Omental fat pad (tissue), 4 donors: ENCODE results near the gene CCDC87. TPM values are rescaled to one million over a fixed set of nuclear protein-coding genes. Genes with fewer than 3 reads are reported as not detected.
A peak's percentile ranks its signal among the peaks of the same experiment; 100 is the strongest.
"Not testable (repeated sequence)": the region's sequence is repeated elsewhere in the genome, so short reads cannot be mapped to it uniquely, and the experiment has no call there.

Source experiments
- ATAC-seq: fragments of 150-250 bp; one replicate; pipeline ENCODE4 v1.9.1; 2016; ENCODE audit warnings: mild to moderate bottlenecking, moderate library complexity; ENCODE audit not compliant: low FRiP score
- DNase-seq: peaks from one replicate; pipeline ENCODE4 v3.0.0-alpha.2; 2019; ENCODE audit warnings: low spot score
- CTCF ChIP-seq, 3 donors: fragments of 450-650 bp; IDR thresholded peaks; one replicate each; pipeline ENCODE4 v1.5.1; 2016 to 2017; ENCODE audit warnings: antibody characterized with exemption in 3 of 3, mild to moderate bottlenecking in 3 of 3, moderate library complexity in 2 of 3
- total RNA-seq, 4 donors: library from RNA; depleted of rRNA; stranded (reverse); fragments of >200 nt; gene quantifications; one replicate each; pipeline ENCODE4 v1.1.0, GENCODE V29; 2016

The CCDC87 gene, protein sequence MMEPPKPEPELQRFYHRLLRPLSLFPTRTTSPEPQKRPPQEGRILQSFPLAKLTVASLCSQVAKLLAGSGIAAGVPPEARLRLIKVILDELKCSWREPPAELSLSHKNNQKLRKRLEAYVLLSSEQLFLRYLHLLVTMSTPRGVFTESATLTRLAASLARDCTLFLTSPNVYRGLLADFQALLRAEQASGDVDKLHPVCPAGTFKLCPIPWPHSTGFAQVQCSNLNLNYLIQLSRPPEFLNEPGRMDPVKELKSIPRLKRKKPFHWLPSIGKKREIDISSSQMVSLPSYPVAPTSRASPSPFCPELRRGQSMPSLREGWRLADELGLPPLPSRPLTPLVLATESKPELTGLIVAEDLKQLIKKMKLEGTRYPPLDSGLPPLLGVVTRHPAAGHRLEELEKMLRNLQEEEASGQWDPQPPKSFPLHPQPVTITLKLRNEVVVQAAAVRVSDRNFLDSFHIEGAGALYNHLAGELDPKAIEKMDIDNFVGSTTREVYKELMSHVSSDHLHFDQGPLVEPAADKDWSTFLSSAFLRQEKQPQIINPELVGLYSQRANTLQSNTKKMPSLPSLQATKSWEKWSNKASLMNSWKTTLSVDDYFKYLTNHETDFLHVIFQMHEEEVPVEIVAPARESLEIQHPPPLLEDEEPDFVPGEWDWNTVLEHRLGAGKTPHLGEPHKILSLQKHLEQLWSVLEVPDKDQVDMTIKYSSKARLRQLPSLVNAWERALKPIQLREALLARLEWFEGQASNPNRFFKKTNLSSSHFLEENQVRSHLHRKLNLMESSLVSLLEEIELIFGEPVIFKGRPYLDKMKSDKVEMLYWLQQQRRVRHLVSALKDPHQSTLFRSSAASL
- under 1 TPM in 2 of 4 donors, not detected in 2; 0.19 to 0.28 TPM for total RNA-seq

GRCh38 chr11:66592457-66593302 lies at the start of gene CCDC87, which contains the start of gene CCS:
Gene CCDC87, minus strand, starts transcription at chr11:66593063. Its CDS starts 48 bp downstream, at chr11:66593015.
Gene CCS, plus strand, starts transcription at chr11:66593185. Its CDS starts 77 bp downstream, at chr11:66593262.
- ATAC-seq (peak; percentile 98), DNase-seq (peak; percentile 97)
- peak in 2 of 3 donors; percentile 19 to 29 for TF ChIP-seq CTCF (IDR thresholded peaks at IDR 0.05)

GRCh38 chr11:66641834-66642233 lies 49.0 kb upstream of the CCDC87 start:
- no peak for ATAC-seq

GRCh38 chr11:66639814-66640340 lies 47.0 kb upstream of the CCDC87 start:
- ATAC-seq, DNase-seq: not testable (repeated sequence)

More at GRCh38 chr11:66641834-66642233, 49.0 kb upstream of the CCDC87 start:
- DNase-seq: no peak
- no peak for TF ChIP-seq CTCF (IDR thresholded peaks at IDR 0.05)

- no peak for ATAC-seq
- TF ChIP-seq CTCF (IDR thresholded peaks at IDR 0.05): no peak
- DNase-seq: no peak
These were observed 46.4 kb upstream of the CCDC87 start for GRCh38 chr11:66639066-66639813.

- peak; percentile 85 for DNase-seq
- ATAC-seq: peak; percentile 98
- TF ChIP-seq CTCF (IDR thresholded peaks at IDR 0.05): no peak
These were observed 45.6 kb upstream of the CCDC87 start, which contains the start of gene RBM4 for GRCh38 chr11:66638177-66639065. Gene RBM4, plus strand, starts transcription at chr11:66638703. Its CDS starts 1,009 bp downstream, at chr11:66639712.
